HEK293 (cell line): ENCODE measurements around the gene KCNJ15.
A peak's percentile ranks its signal among the peaks of the same experiment; 100 is the strongest.

Source experiments
- GLI2 ChIP-seq: fragments of 450-650 bp; formaldehyde crosslinking; IDR thresholded peaks from 2 replicates; pipeline ENCODE4; 2017; ENCODE audit warnings: missing biosample characterization, missing genetic modification characterization, low read depth, borderline replicate concordance
- GLIS1 ChIP-seq: fragments of 450-650 bp; formaldehyde crosslinking; IDR thresholded peaks from 2 replicates; pipeline ENCODE4 v1.5.1; 2016; ENCODE audit warnings: missing biosample characterization, missing genetic modification characterization
- REST ChIP-seq: fragments of 450-650 bp; formaldehyde crosslinking; IDR thresholded peaks from 2 replicates; pipeline ENCODE4 v1.5.1; 2016; ENCODE audit warnings: missing biosample characterization, missing genetic modification characterization
- TCF7L2 ChIP-seq: IDR thresholded peaks from 2 replicates; pipeline ENCODE4 v1.6.1; 2011; ENCODE audit warnings: low read depth, mild to moderate bottlenecking, inconsistent platforms, low read length, moderate library complexity, borderline replicate concordance
- ZBTB1 ChIP-seq: fragments of 450-650 bp; formaldehyde crosslinking; IDR thresholded peaks from 2 replicates; pipeline ENCODE4 v1.5.1; 2016; ENCODE audit warnings: missing biosample characterization, missing genetic modification characterization
- ZBTB48 ChIP-seq: fragments of 450-650 bp; formaldehyde crosslinking; IDR thresholded peaks from 2 replicates; pipeline ENCODE4 v1.5.1; 2016; ENCODE audit warnings: missing biosample characterization, missing genetic modification characterization
- ZEB2 ChIP-seq: fragments of 450-650 bp; formaldehyde crosslinking; IDR thresholded peaks from 2 replicates; pipeline ENCODE4 v1.5.1; 2016; ENCODE audit warnings: missing biosample characterization, missing genetic modification characterization
- ZIC2 ChIP-seq: fragments of 450-650 bp; formaldehyde crosslinking; IDR thresholded peaks from 2 replicates; pipeline ENCODE4 v1.5.1; 2016; ENCODE audit warnings: missing biosample characterization, missing genetic modification characterization
- ZNF138 ChIP-seq: fragments of 450-650 bp; formaldehyde crosslinking; IDR thresholded peaks from 2 replicates; pipeline ENCODE4 v1.5.1; 2016; ENCODE audit warnings: missing biosample characterization, missing genetic modification characterization, borderline replicate concordance
- ZNF140 ChIP-seq: fragments of 450-650 bp; formaldehyde crosslinking; IDR thresholded peaks from 2 replicates; pipeline ENCODE4 v1.5.1; 2016; ENCODE audit warnings: missing biosample characterization, missing genetic modification characterization
- ZNF155 ChIP-seq: fragments of 450-650 bp; formaldehyde crosslinking; IDR thresholded peaks from 2 replicates; pipeline ENCODE4 v1.5.1; 2016; ENCODE audit warnings: missing biosample characterization, missing genetic modification characterization
- ZNF266 ChIP-seq: fragments of 450-650 bp; formaldehyde crosslinking; IDR thresholded peaks from 2 replicates; pipeline ENCODE4 v1.5.1; 2016; ENCODE audit warnings: missing biosample characterization, missing genetic modification characterization, low read depth
- ZNF350 ChIP-seq: fragments of 450-650 bp; formaldehyde crosslinking; IDR thresholded peaks from 2 replicates; pipeline ENCODE4 v1.5.0; 2017; ENCODE audit warnings: missing biosample characterization, mild to moderate bottlenecking, missing genetic modification characterization
- ZNF501 ChIP-seq: fragments of 450-650 bp; formaldehyde crosslinking; IDR thresholded peaks from 2 replicates; pipeline ENCODE4 v1.5.1; 2016; ENCODE audit warnings: missing biosample characterization, missing genetic modification characterization
- ZNF548 ChIP-seq: fragments of 450-650 bp; formaldehyde crosslinking; IDR thresholded peaks from 2 replicates; pipeline ENCODE4 v1.5.1; 2016; ENCODE audit warnings: missing biosample characterization, missing genetic modification characterization
- ZNF561 ChIP-seq: fragments of 450-650 bp; IDR thresholded peaks from 2 replicates; pipeline ENCODE4 v1.5.1; 2018; ENCODE audit warnings: missing biosample characterization, missing genetic modification characterization, borderline replicate concordance
- ZNF580 ChIP-seq: fragments of 450-650 bp; formaldehyde crosslinking; IDR thresholded peaks from 2 replicates; pipeline ENCODE4 v1.5.1; 2016; ENCODE audit warnings: missing biosample characterization, missing genetic modification characterization
- ZNF623 ChIP-seq: fragments of 450-650 bp; formaldehyde crosslinking; IDR thresholded peaks from 2 replicates; pipeline ENCODE4 v1.5.1; 2016; ENCODE audit warnings: missing biosample characterization, missing genetic modification characterization
- ZNF660 ChIP-seq: fragments of 450-650 bp; IDR thresholded peaks from 2 replicates; pipeline ENCODE4 v1.5.1; 2018; ENCODE audit warnings: missing biosample characterization, mild to moderate bottlenecking, missing genetic modification characterization
- ZNF692 ChIP-seq: fragments of 450-650 bp; formaldehyde crosslinking; IDR thresholded peaks from 2 replicates; pipeline ENCODE4 v1.5.1; 2016; ENCODE audit warnings: missing biosample characterization, missing genetic modification characterization
- ZNF707 ChIP-seq: fragments of 450-650 bp; formaldehyde crosslinking; IDR thresholded peaks from 2 replicates; pipeline ENCODE4 v1.5.1; 2016; ENCODE audit warnings: missing biosample characterization, missing genetic modification characterization
- TF ChIP-seq, protein P1 (sequence below): fragments of 450-650 bp; formaldehyde crosslinking; IDR thresholded peaks from 2 replicates; pipeline ENCODE4 v1.5.1; 2016; ENCODE audit warnings: missing biosample characterization, missing genetic modification characterization
- TF ChIP-seq, protein P2 (sequence below): fragments of 450-650 bp; formaldehyde crosslinking; IDR thresholded peaks from 2 replicates; pipeline ENCODE4 v1.5.1; 2016; ENCODE audit warnings: missing biosample characterization, missing genetic modification characterization
- TF ChIP-seq, protein P3 (sequence below): fragments of 450-650 bp; formaldehyde crosslinking; IDR thresholded peaks from 2 replicates; pipeline ENCODE4 v1.5.1; 2017; ENCODE audit warnings: missing biosample characterization, mild to moderate bottlenecking, missing genetic modification characterization, moderate library complexity
- TF ChIP-seq, protein P4 (sequence below): fragments of 450-650 bp; formaldehyde crosslinking; IDR thresholded peaks from 2 replicates; pipeline ENCODE4 v1.5.1; 2017; ENCODE audit warnings: missing biosample characterization, missing genetic modification characterization
- TF ChIP-seq, protein P5 (sequence below): fragments of 450-650 bp; formaldehyde crosslinking; IDR thresholded peaks from 2 replicates; pipeline ENCODE4 v1.5.1; 2016; ENCODE audit warnings: missing biosample characterization, missing genetic modification characterization

Gene KCNJ15

DNA sequence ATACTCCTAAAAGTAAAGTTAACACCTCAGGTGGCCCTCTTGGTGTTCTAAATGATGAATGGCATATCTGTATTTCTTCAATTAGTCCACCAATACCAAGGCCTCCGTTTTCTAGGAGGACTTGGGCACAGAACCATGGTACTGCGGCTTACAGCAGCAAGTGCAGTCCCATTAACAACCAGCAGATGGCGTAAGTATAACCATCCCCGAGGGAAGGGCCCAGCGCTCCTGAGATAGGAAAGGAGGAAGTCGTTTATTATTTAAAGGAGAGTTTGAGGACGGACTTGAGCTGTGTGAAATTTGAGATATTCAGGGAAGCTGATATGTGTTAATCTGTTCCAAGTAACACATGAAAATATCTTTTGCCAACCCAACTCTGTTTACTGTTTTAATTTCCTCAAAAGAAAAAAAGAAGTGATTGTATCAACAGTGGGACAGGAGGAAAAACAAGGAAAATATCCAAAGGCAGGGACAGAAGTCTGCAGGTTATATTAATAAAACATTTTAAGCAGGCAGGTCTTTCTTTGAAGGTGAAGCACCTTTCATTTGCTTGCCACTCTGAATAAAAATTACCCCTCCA, 37.7 kb upstream of the KCNJ15 start (continued):
- peak; percentile 45; the same call in 1 of the 2 replicates for TF ChIP-seq ZNF561 (tag by site-specific recombination)
- TF ChIP-seq, protein P1, sequence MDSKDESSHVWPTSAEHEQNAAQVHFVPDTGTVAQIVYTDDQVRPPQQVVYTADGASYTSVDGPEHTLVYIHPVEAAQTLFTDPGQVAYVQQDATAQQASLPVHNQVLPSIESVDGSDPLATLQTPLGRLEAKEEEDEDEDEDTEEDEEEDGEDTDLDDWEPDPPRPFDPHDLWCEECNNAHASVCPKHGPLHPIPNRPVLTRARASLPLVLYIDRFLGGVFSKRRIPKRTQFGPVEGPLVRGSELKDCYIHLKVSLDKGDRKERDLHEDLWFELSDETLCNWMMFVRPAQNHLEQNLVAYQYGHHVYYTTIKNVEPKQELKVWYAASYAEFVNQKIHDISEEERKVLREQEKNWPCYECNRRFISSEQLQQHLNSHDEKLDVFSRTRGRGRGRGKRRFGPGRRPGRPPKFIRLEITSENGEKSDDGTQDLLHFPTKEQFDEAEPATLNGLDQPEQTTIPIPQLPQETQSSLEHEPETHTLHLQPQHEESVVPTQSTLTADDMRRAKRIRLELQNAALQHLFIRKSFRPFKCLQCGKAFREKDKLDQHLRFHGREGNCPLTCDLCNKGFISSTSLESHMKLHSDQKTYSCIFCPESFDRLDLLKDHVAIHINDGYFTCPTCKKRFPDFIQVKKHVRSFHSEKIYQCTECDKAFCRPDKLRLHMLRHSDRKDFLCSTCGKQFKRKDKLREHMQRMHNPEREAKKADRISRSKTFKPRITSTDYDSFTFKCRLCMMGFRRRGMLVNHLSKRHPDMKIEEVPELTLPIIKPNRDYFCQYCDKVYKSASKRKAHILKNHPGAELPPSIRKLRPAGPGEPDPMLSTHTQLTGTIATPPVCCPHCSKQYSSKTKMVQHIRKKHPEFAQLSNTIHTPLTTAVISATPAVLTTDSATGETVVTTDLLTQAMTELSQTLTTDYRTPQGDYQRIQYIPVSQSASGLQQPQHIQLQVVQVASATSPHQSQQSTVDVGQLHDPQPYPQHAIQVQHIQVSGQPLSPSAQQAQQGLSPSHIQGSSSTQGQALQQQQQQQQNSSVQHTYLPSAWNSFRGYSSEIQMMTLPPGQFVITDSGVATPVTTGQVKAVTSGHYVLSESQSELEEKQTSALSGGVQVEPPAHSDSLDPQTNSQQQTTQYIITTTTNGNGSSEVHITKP (tag by site-specific recombination) = no peak
- no peak for TF ChIP-seq ZNF266 (tag by site-specific recombination)
- TF ChIP-seq ZNF155 = no peak
- TF ChIP-seq ZNF548 (tag by site-specific recombination) = no peak
- TF ChIP-seq ZNF580 = no peak
- TF ChIP-seq ZNF623 (tag by site-specific recombination) = no peak
- TF ChIP-seq, protein P2, sequence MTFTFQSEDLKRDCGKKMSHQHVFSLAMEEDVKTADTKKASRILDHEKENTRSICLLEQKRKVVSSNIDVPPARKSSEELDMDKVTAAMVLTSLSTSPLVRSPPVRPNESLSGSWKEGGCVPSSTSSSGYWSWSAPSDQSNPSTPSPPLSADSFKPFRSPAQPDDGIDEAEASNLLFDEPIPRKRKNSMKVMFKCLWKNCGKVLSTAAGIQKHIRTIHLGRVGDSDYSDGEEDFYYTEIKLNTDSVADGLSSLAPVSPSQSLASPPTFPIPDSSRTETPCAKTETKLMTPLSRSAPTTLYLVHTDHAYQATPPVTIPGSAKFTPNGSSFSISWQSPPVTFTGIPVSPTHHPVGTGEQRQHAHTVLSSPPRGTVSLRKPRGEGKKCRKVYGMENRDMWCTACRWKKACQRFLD = no peak
- no peak for TF ChIP-seq ZIC2 (tag by site-specific recombination)
- TF ChIP-seq ZNF692 (tag by site-specific recombination) = peak; percentile 96
- TF ChIP-seq ZNF350 (tag by site-specific recombination) = no peak
- no peak for TF ChIP-seq TCF7L2
- no peak for TF ChIP-seq ZBTB48 (tag by site-specific recombination)
- no peak for TF ChIP-seq ZNF138 (tag by site-specific recombination)
- no peak for TF ChIP-seq ZNF501 (tag by site-specific recombination)
- TF ChIP-seq ZNF660 (tag by site-specific recombination) = peak; percentile 13; the same call in 1 of the 2 replicates
- TF ChIP-seq, protein P3, sequence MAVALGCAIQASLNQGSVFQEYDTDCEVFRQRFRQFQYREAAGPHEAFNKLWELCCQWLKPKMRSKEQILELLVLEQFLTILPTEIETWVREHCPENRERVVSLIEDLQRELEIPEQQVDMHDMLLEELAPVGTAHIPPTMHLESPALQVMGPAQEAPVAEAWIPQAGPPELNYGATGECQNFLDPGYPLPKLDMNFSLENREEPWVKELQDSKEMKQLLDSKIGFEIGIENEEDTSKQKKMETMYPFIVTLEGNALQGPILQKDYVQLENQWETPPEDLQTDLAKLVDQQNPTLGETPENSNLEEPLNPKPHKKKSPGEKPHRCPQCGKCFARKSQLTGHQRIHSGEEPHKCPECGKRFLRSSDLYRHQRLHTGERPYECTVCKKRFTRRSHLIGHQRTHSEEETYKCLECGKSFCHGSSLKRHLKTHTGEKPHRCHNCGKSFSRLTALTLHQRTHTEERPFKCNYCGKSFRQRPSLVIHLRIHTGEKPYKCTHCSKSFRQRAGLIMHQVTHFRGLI (tag by site-specific recombination) = no peak
- no peak for TF ChIP-seq ZNF140 (tag by site-specific recombination)
- TF ChIP-seq REST (tag by site-specific recombination) = no peak
- no peak for TF ChIP-seq GLI2 (tag by site-specific recombination)
- no peak for TF ChIP-seq ZBTB1
- TF ChIP-seq GLIS1 = no peak
- TF ChIP-seq, protein P4, sequence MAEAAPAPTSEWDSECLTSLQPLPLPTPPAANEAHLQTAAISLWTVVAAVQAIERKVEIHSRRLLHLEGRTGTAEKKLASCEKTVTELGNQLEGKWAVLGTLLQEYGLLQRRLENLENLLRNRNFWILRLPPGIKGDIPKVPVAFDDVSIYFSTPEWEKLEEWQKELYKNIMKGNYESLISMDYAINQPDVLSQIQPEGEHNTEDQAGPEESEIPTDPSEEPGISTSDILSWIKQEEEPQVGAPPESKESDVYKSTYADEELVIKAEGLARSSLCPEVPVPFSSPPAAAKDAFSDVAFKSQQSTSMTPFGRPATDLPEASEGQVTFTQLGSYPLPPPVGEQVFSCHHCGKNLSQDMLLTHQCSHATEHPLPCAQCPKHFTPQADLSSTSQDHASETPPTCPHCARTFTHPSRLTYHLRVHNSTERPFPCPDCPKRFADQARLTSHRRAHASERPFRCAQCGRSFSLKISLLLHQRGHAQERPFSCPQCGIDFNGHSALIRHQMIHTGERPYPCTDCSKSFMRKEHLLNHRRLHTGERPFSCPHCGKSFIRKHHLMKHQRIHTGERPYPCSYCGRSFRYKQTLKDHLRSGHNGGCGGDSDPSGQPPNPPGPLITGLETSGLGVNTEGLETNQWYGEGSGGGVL (tag by site-specific recombination) = no peak
- TF ChIP-seq, protein P5, sequence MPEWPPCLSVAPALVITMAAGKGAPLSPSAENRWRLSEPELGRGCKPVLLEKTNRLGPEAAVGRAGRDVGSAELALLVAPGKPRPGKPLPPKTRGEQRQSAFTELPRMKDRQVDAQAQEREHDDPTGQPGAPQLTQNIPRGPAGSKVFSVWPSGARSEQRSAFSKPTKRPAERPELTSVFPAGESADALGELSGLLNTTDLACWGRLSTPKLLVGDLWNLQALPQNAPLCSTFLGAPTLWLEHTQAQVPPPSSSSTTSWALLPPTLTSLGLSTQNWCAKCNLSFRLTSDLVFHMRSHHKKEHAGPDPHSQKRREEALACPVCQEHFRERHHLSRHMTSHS (tag by site-specific recombination) = no peak
- TF ChIP-seq ZNF707 (tag by site-specific recombination) = no peak
- no peak for TF ChIP-seq ZEB2 (tag by site-specific recombination)
